Endothelial cell of umbilical vein (primary cell): ENCODE data around the gene DNAJC28. TPM values are rescaled to one million over a fixed set of nuclear protein-coding genes. Genes with fewer than 3 reads are reported as not detected.

Source experiments
- BruUV-seq: library from RNA; stranded (reverse); fragments of 400-500 nt; replicated peaks from 2 replicates; lab custom pipeline; 2021; lab: Mats Ljungman, UMichigan
- CTCF ChIA-PET: fragments of 300-600, 350-600 bp; sonication (Branson Sonifier 250); formaldehyde crosslinking; loops from one replicate; lab custom pipeline; 2021; ENCODE audit warnings: antibody characterized with exemption, inconsistent platforms; lab: Charles Lee
- POLR2A ChIA-PET: fragments of 300-600, 350-600 bp; sonication (Branson Sonifier 250); formaldehyde crosslinking; loops from one replicate; lab custom pipeline; 2021; ENCODE audit warnings: antibody characterized with exemption, inconsistent platforms; lab: Charles Lee
- DNase-seq: peaks from one replicate; pipeline ENCODE4 v3.0.0-alpha.2; 2011; ENCODE audit warnings: low read depth, low spot score
- FAIRE-seq: peaks from 2 replicates; lab custom pipeline; 2011; peaks lifted over from hg19 to GRCh38; lab: Jason Lieb, UNC
- H2AFZ ChIP-seq: 2 replicates; pipeline ENCODE4 v1.6.0; 2012; ENCODE audit warnings: low read depth, low read length, control low read depth, inconsistent platforms
- H3K27ac ChIP-seq: 2 replicates; pipeline ENCODE4 v1.5.1; 2011; ENCODE audit warnings: low read depth, mild to moderate bottlenecking, control low read depth, low read length, moderate library complexity; ENCODE audit not compliant: insufficient read depth
- H3K27me3 ChIP-seq, 2 experiments: 2 replicates each; pipeline versions ENCODE4 v1.6.0 to v1.6.1; 2011; ENCODE audit warnings: low read length in 2 of 2, mixed read lengths in 1 of 2; ENCODE audit not compliant: control insufficient read depth in 2 of 2, insufficient read depth in 2 of 2
- H3K36me3 ChIP-seq, 2 experiments: 2 replicates in 1 of 2; 3 replicates in 1 of 2; pipeline ENCODE4 v1.5.1; 2011; ENCODE audit warnings: low read length in 2 of 2, mild to moderate bottlenecking in 1 of 2, moderate library complexity in 1 of 2; ENCODE audit not compliant: control insufficient read depth in 2 of 2, insufficient read depth in 2 of 2; ENCODE audit errors: extremely low read depth in 1 of 2
- H3K4me1 ChIP-seq: 3 replicates; pipeline ENCODE4 v1.5.1; 2011; ENCODE audit warnings: mild to moderate bottlenecking, low read length; ENCODE audit not compliant: control insufficient read depth, insufficient read depth; ENCODE audit errors: extremely low read depth
- H3K4me2 ChIP-seq: 2 replicates; pipeline ENCODE4 v1.6.1; 2011; ENCODE audit warnings: low read length, control low read depth, mixed read lengths; ENCODE audit not compliant: insufficient read depth
- H3K4me3 ChIP-seq, 3 experiments: fragments of 200-600 bp in 1 of 3; sonication (generic), shearing (Covaris generic) in 1 of 3; replicated peaks in 1 of 3; 2 replicates each; pipeline ENCODE4 v1.5.1; 2011 to 2016; ENCODE audit warnings: control low read depth in 3 of 3, low read length in 3 of 3, mild to moderate bottlenecking in 2 of 3, inconsistent platforms in 1 of 3, low read depth in 1 of 3, moderate library complexity in 1 of 3; ENCODE audit not compliant: insufficient read depth in 1 of 3
- H3K79me2 ChIP-seq: 2 replicates; pipeline ENCODE4 v1.6.0; 2012; ENCODE audit warnings: low read length, inconsistent platforms; ENCODE audit not compliant: control insufficient read depth, insufficient read depth
- H3K9ac ChIP-seq: replicated peaks from 2 replicates; pipeline ENCODE3; 2011; ENCODE audit warnings: low read length, control low read depth; ENCODE audit not compliant: insufficient read depth; ENCODE audit errors: extremely low read depth
- H3K9me1 ChIP-seq: replicated peaks from 3 replicates; pipeline ENCODE4 v1.6.0; 2011; ENCODE audit warnings: mild to moderate bottlenecking, low read length; ENCODE audit not compliant: control insufficient read depth, insufficient read depth; ENCODE audit errors: extremely low read depth
- H3K9me3 ChIP-seq: replicated peaks from 2 replicates; pipeline ENCODE4 v1.5.1; 2012; ENCODE audit warnings: low read length, inconsistent platforms; ENCODE audit not compliant: control insufficient read depth, insufficient read depth
- H4K20me1 ChIP-seq: replicated peaks from 2 replicates; pipeline ENCODE3; 2011; ENCODE audit warnings: mild to moderate bottlenecking, low read length; ENCODE audit not compliant: control insufficient read depth, insufficient read depth; ENCODE audit errors: extremely low read depth
- CTCF ChIP-seq, 2 donors: IDR thresholded peaks; 1 replicate in 1 of 2; 2 replicates in 1 of 2; pipeline ENCODE4 v1.5.1; 2011; ENCODE audit warnings: low read length in 2 of 2, mild to moderate bottlenecking in 2 of 2, moderate library complexity in 2 of 2, control low read depth in 1 of 2, inconsistent platforms in 1 of 2, low read depth in 1 of 2; ENCODE audit not compliant: insufficient read depth in 1 of 2; ENCODE audit errors: extremely low read depth in 1 of 2
- EZH2 ChIP-seq: IDR thresholded peaks from 2 replicates; pipeline ENCODE4 v1.6.1; 2012; ENCODE audit warnings: borderline replicate concordance, low read depth, mild to moderate bottlenecking, moderate library complexity, low read length, inconsistent platforms; ENCODE audit not compliant: severe bottlenecking
- FOS ChIP-seq: IDR thresholded peaks from 2 replicates; pipeline ENCODE4 v1.6.1; 2011; ENCODE audit warnings: mild to moderate bottlenecking, low read length, moderate library complexity, borderline replicate concordance; ENCODE audit not compliant: insufficient read depth
- GATA2 ChIP-seq: IDR thresholded peaks from 2 replicates; pipeline ENCODE4 v1.7.0; 2011; ENCODE audit warnings: low read depth, mild to moderate bottlenecking, moderate library complexity, mixed read lengths, low read length; ENCODE audit not compliant: insufficient read length, insufficient read depth
- JUN ChIP-seq: IDR thresholded peaks from 2 replicates; pipeline ENCODE4 v1.6.1; 2011; ENCODE audit warnings: borderline replicate concordance, low read depth; ENCODE audit not compliant: insufficient read length, insufficient read depth
- MAX ChIP-seq: IDR thresholded peaks from 2 replicates; pipeline ENCODE4 v1.6.1; 2011; ENCODE audit not compliant: insufficient read depth, insufficient read length
- MYC ChIP-seq: IDR thresholded peaks from one replicate; pipeline ENCODE4 v1.6.1; 2011; ENCODE audit warnings: mild to moderate bottlenecking, low read depth, low read length
- POLR2A ChIP-seq: IDR thresholded peaks from 2 replicates; pipeline ENCODE4 v1.6.1; 2012; ENCODE audit warnings: low read depth, mild to moderate bottlenecking, control low read depth, low read length
- POLR2AphosphoS5 ChIP-seq: IDR thresholded peaks from 2 replicates; pipeline ENCODE4 v1.6.1; 2012; ENCODE audit warnings: low read depth, mild to moderate bottlenecking, control low read depth, low read length, moderate library complexity; ENCODE audit not compliant: insufficient read depth
- dilution Hi-C: fragments of 300-500 bp; cut with MboI; formaldehyde crosslinking; loops from one replicate; pipeline ENCODE4 v1.15.0; 2019; ENCODE audit warnings: low sequenced_read_pairs; ENCODE audit not compliant: extremely low pct_ligation_motif_present
- intact Hi-C: fragments of 100-400 bp; cut with micrococcal nuclease; formaldehyde crosslinking; loops from one replicate; pipeline ENCODE4 v1.10.0; 2022
- polyA plus RNA-seq, 4 experiments: library from polyadenylated mRNA; depleted of rRNA in 3 of 4; stranded (reverse) in 3 of 4; unstranded in 1 of 4; fragments of >200 nt; gene quantifications; 2 replicates each; pipeline versions ENCODE4 v1.2.1 to v1.2.3, GENCODE V29; 2011 to 2012; ENCODE audit warnings: missing spikeins in 1 of 4
- total RNA-seq: library from RNA; stranded (reverse); gene quantifications from 2 replicates; pipeline ENCODE4 v1.2.3, GENCODE V29; 2021

The DNAJC28 gene
- total and polyA plus RNA-seq, 2 donors (not counting 3 experiments of a cell fraction or from before 2014, with no cell fraction given) = 0.19 to 0.82 TPM

GRCh38 chr21:33514229-33514628 lies 22.7 kb upstream of the DNAJC28 start:
- dilution Hi-C loops (no loop called here), intact Hi-C loops (no loop called here)
- DNase-seq = no peak
- TF ChIP-seq POLR2AphosphoS5 (no peak), MYC (no peak), MAX (no peak), CTCF (IDR thresholded peaks at IDR 0.05; ENCODE audit: extremely low read depth in 1 of 2, insufficient read depth in 1 of 2, low read depth in 1 of 2, low read length in 2 of 2) (no peak), FOS (no peak)
- ChIA-PET POLR2A (interaction anchor here (0.6 kb wide), 1 partner anchor 15 kb away, joined by 4 read pairs; no protein-coding TSS in a partner anchor), CTCF (interaction anchor here (1.0 kb wide), 2 partner anchors 16 to 34 kb away, joined by 3 read pairs; no protein-coding TSS in a partner anchor)
- H3K4me1 ChIP-seq = no peaks in the 10 kb centered on the region
- no peak overlapping the region for H3K4me2 ChIP-seq
- no peak overlapping the region for H2AFZ ChIP-seq
- H3K79me2 ChIP-seq = no peaks in the 10 kb centered on the region
- H3K27ac ChIP-seq = no peak overlapping the region
- no peaks in the 10 kb centered on the region for H3K27me3 ChIP-seq
- H3K9me1 ChIP-seq = no peaks in the 10 kb centered on the region
- H3K9me3 ChIP-seq = no peaks in the 10 kb centered on the region
- H3K9ac ChIP-seq = no peak overlapping the region
- H4K20me1 ChIP-seq = no peaks in the 10 kb centered on the region
- FAIRE-seq = no peak
- no TSS peak for BruUV-seq
- no peak overlapping the region for H3K4me3 ChIP-seq
- peaks cover 22 to 25% of the 10 kb centered on the region in 2 experiments for H3K36me3 ChIP-seq

GRCh38 chr21:33512481-33512880 lies 21.0 kb upstream of the DNAJC28 start:
- Histone ChIP-seq H3K9ac (no peak overlapping the region), H3K27me3 (no peaks in the 10 kb centered on the region), H3K4me3 (no peak overlapping the region), H2AFZ (no peak overlapping the region), H3K36me3 (peaks cover 20 to 21% of the 10 kb centered on the region in 2 experiments), H3K4me1 (no peaks in the 10 kb centered on the region), H3K9me3 (no peaks in the 10 kb centered on the region), H3K79me2 (no peaks in the 10 kb centered on the region), H3K27ac (no peak overlapping the region), H3K9me1 (no peaks in the 10 kb centered on the region), H3K4me2 (no peak overlapping the region), H4K20me1 (no peaks in the 10 kb centered on the region)
- ChIA-PET POLR2A (no interaction called here), CTCF (interaction anchor here (2.0 kb wide), 1 partner anchor 93 kb away, joined by 8 read pairs; no protein-coding TSS in a partner anchor)
- intact Hi-C loops = no loop called here
- DNase-seq (no peak), FAIRE-seq (no peak)
- BruUV-seq = no TSS peak
- dilution Hi-C loops = no loop called here
- no peak for TF ChIP-seq FOS
- TF ChIP-seq GATA2 = no peak
- TF ChIP-seq MYC = no peak
- TF ChIP-seq POLR2AphosphoS5 = no peak
- no peak for TF ChIP-seq POLR2A
- no peak for TF ChIP-seq EZH2
- TF ChIP-seq CTCF (IDR thresholded peaks at IDR 0.05; ENCODE audit: extremely low read depth in 1 of 2, insufficient read depth in 1 of 2, low read depth in 1 of 2, low read length in 2 of 2) = no peak
- TF ChIP-seq JUN = no peak
- TF ChIP-seq MAX = no peak
